GM21360 (cell line): Measurements from ENCODE around the gene PTPRO.
A peak's percentile ranks its signal among the peaks of the same experiment; 100 is the strongest.

Experiments used
- ATAC-seq: cut with Tn5 transposase; IDR thresholded peaks from one replicate; pipeline ENCODE4 v1.9.1; 2021; ENCODE audit warnings: mild to moderate bottlenecking, moderate library complexity; ENCODE audit not compliant: unreplicated experiment

PTPRO gene

DNA sequence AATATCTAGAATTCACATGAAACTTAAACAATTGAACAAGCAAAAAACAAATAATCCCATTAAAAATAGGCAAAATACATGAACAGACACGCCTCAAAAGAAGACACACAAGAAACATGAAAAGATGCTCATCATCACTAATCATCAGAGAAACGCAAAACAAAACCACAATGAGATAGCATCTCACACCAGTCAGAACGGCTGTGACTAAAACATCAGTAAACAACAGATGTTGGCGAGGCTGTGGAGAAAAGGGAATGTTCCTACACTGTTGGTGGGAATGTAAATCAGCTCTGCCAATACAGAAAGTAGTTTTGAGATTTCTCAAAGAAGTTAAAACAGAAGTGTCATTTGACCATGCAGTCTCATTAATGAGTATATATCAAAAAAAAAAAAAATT, 121.3 kb downstream of the PTPRO start:
- ATAC-seq, result no peak

DNA sequence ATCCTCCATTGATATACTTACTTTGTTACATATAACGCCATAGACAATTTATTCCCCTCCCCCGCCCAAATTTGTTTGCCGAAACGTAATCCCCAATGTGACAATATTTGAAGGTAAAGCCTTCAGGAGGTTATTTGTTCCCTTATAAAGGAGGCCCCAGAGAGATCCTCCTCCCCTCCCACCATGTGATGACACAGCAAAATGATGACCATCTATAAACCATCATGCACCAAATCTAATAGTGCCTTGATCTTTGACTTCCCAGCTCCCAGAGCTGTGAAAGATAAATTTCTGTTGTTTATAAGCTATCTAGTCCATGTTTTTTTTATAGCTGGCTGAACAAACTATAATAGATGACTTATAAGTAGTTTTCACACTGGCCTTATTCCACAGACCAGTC, 122.2 kb downstream of the PTPRO start:
- no peak for ATAC-seq

DNA sequence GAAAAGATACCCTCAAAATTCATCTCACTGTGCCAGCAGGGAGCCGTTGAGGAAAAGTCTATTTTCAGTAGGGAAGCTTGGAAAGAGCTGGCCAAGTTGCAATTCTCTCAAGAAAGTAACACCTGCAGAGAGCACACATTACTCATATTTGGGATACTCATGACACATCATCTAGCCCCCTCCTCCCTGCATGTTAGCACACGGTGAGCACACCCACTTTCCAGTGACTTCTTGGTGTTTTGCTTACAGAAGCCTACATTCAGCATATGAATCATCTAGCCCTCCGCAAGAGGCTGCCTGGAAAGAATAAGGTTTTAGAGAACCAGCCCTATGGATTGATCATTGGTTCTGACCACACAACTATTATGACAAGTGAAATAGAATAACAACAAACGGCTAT, 124.5 kb downstream of the PTPRO start:
- ATAC-seq, result no peak

DNA sequence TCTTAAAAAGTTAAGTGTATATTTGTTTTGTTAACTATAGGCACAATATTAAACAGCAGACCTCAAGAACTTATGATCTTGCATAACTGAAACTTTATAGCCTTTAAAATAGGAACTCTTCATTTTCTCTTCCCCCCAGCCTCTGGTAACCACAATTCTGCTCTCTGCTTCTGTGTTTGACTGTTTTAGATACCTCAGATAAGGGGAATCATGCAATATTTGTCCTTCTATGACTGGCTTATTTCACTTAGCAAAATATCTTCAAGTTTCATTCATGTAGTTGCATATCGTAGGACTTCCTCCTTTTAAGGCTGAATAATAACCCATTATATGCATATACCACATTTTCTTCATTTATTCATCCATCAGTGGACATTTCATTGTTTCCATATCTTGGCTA, 131.3 kb downstream of the PTPRO start:
- peak; percentile 87 for ATAC-seq

DNA sequence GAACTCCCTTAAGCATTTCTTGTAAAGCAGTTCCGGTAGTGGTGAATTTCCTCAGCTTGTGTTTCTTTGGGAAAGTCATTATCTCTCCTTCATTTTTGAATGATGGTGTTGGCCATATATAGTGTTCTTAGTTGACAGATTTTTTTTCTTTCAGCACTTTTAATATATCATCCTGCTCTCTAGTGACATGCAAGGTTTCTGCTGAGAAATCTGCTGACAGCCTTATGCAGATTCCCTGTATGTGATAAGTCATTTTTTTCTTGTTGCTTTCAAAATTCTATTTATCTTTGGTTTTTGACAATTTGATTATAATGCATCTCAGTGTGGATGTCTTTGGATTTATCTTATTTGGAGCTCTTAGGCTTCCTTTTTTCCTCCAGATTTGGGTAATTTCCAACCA, 135.7 kb downstream of the PTPRO start:
- ATAC-seq, result no peak

DNA sequence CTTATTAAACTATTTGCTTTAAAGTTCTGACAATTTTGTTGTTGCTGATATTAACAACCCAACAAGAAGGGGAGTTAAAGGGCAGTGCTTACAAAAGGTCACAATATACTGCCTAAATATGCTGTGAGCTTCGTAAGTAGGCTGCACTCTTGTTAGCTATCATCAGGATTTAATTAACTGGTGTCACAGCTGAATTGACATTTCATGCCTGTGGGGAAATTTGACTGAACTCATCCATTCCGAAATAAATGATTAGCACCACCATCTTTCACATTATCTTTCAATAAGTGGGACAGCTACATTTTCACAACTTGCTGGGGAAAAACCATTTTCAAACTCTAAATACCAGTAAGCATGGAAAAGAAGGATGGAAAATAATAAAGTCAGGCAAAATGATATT, 146.6 kb downstream of the PTPRO start:
- ATAC-seq, result no peak

DNA sequence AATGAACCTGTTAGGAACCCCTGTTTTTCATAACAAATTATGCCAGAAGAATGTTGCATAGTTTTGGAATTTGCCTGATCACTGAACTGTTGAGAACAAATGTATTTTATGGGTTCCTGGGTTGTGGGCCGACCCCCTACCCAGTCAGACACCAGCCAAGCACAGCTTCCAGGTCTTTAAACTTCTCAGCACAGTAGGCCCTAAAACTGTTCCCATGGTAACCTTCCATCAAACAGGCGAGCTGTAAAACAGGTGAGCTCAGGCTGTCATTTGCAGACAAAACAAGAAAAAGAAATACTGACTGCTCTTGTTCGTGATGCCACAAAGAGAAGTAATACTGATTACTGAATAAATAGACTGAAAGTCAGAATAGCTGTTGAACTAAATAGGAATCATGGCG, 147.0 kb downstream of the PTPRO start:
- ATAC-seq, result no peak

DNA sequence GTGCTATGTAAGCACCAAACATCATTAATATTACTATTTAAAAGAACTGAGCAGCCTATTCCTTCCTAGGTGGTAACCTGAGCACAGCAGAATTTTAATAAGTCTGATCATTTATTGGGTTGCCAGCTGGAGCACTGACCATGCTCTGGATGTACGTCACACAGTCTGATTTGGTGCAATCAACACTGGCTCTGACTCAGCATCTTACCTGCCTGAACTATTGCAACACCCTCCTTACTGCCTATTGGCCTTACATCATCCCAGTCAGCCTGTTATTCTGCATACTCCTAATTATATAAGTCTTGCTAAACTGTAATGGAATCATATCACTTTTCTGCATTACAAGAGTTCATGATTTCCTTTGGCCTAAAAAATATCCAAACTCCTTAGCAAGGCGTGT, 149.7 kb downstream of the PTPRO start:
- no peak for ATAC-seq

DNA sequence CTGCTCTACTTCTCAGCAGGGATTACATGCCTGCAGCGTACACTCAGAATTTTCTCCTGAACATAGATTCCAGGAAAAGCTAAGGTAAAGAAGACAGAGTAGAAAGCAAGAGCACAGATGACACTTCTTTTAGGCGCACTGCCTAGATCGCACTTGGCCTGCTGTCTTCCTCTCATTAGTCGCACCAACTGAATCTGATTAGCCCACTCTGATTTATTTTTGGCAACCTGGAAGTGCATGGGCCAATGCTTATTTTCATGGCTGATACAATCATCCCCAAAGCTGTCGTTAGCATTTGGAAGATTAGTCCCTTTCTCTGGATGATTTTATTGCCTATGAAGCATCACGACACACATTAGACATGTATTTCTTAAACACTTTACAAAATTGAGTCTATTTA, 152.5 kb downstream of the PTPRO start:
- ATAC-seq, result no peak

DNA sequence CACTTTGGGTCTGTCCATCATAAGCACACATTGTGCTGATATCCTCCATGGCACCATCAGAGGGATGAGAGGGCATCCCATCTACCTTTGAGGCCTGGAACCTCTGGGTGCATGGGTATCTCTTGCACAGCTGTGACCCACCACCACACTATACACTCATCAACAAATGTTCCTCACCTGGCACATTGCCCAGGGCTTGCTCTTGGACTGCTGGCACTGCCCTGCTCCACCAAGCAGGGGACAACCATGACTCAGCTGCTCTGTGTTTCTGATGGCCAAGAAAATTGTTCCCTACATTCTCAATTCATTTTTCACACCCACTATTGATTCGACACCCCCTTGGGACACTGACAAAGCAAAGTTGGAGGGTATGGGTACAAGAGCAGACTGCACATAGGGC, 155.5 kb downstream of the PTPRO start:
- ATAC-seq, result no peak

DNA sequence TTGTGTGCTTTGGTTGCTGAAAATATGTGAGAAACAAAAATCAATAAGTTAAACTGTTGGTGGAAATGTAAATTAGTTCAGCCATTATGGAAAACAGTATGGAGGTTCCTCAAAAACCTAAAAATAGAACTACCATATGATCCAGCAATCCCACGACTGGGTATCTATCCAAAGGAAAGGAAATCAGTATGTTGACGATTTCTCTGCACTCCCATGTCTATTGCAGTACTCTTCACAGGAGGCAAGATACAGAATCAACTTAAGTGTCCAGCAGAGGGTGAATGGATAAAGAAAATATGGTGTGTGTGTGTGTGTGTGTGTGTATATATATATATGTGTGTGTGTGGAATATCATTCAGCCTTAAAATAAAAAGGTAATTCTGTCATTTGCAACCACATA, 159.5 kb downstream of the PTPRO start:
- no peak for ATAC-seq

DNA sequence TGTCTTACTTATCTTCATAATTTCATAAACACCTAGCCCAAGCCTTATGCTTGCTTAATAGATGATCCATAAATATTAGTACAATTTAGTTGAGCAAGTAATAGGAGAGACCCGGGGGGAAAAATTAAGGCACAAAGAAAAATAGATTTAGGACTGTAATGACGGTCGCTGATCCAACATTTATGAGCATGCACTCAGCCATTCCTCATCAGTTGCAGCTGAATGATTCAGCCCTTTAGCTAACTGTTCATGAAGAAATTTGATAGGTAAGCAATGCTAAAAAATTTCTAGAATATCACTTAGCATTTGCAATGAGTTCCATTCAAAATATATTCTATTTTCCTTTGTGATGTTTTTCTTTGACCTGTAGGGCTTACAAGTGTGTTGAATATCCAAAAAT, 163.2 kb downstream of the PTPRO start:
- ATAC-seq, result no peak

DNA sequence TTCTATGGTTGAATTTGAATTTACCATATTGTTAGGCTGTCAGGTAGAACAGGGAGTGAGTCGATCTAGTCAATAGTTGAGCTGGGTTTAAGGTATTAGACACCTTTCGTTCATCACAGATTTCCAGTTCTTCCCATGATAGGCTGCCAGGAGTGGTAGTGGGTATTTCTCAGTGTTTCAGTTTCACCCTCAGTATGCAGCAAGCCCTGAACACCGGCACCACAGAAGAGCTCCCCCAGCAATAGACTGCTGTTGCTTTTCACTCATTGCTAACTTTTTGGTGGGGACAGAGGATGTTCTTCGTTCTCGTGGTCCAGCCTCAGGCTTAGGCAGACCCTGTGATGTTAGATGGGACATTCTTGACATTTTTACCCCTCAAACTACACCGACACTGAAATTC, 164.6 kb downstream of the PTPRO start:
- no peak for ATAC-seq

DNA sequence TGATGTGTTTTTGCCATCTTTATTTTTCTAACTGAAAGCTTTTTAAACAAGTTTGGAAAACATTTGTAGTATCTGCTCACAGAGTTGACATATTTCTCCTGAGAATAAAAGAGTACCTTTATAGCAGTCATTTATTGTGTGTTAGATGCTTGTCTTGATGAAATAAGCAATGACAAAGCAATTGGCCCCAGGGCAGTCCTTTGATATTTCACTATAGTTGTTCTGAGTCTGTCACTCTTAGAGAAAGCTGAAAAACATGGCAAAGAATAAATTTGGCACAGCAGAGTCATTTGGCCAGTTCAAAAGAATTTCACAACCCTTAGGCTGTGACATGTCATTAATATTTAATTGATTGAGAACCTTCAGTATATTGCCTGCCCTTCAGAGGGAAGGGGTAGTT, 166.2 kb downstream of the PTPRO start:
- no peak for ATAC-seq

DNA sequence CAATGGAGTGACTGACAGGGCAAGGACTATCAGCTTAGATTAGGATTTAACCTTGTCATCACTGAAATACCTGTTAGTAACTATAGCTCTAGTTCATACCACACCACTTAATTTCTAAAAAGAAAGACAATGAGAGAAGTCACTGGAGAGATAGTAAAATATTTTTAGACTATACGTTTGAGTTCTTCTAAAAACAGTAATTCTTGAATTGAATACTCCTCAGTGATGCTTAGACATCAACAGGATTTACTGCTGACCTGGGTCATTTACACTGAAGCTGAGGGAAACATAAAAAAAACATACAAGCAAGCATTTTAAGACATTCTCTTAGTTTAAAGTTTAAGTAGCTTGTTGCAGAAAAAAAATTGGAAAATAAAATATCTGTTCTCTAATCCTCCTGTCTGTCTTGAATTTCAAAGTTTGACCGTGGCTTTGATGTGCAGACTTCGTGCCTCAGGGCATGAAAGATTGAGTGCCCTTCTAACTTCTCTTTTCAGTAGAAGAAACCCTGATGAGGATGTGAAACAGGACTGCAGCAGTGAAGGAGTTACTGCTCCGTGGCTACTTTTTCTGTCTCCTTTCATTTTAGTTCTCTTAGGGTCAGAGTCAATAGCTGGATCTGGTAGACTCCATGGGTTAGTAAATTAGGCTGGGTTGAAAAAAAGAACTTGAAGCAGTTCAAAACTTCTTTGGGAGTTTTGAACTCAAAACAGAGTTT, 172.2 kb downstream of the PTPRO start:
- peak; percentile 91 for ATAC-seq

DNA sequence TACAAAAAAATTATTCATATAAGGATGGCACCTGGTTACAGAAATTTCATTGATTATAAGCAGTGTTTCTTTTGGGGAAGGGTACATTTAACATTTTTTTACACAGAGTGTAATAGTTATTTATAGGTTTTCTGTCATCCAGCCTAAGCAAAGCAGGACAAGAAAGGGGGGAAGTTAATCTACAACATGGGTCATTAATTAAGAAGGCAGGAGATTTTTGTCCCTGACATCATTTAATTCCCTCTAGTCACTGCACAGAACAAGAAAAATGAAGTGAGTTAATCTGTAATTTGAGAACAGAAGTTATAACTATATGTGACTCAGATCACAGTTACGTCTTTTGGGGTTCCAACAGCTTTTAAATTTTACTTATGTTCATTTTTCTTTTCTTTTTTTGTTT, 173.4 kb downstream of the PTPRO start:
- ATAC-seq, result no peak

DNA sequence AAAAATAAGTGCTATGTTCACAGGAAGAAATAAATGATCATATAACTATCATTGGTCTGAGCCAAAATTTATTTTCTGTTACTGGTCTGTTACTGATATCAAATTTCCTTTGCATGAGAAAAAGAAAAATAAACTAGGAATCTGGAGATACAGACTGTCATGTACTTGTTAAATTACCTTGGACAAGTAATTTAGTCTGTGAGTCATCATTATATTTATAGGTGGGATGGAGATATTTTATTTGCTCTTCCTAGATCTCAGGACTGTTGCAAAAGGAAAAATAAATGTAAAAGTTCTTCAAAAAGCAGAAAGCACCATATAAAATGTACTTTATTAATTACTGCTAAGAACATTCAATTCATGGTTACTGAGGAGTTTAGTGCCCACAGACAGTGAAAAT, 174.4 kb downstream of the PTPRO start:
- no peak for ATAC-seq

DNA sequence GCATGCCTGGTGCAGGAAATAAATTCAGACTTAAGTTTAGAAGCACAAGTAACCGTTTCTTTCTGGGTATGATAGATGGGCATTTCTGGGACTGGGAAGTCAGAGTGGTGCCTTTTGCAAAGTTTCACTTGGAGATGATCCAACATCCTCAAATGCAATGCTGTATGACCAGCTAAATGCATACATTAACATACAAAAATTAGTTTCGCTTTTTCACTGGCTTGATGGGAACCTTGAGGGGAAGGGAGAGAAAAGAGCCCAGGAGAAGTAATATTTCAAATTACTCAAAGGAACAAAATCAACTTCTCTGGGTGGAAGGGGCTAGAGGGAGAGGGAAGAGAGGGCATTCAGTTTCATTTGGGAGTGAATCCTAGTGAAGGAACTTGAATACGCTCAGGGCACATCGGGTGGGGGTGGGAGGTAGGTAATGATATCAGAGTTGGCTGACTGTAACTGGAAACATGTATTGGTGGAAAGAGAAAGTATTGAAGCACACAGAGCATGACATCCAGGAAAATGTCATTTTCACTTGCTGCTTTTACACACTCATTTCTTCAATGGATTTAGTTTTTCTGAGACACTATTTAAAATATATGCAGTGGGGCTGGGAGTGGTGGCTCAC, 175.5 kb downstream of the PTPRO start:
- ATAC-seq, result no peak

DNA sequence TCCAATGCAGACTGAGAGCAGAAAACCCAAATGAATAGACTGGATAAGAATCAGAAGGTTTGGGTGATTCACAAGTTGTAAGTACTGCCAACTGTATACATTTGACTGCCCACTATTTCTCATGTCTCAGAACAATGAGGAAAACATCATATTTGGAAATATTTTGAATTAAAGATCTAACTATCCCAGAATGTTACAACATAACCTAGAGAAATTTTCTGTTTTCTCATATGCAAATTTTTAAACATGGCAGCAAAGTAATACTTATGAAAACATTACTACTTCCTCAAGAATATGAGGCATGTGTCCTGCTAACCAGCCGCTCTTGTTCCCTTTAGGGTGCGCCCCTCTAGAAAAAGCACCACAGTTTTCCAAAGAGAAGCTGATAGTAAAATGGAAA, 179.9 kb downstream of the PTPRO start:
- no peak for ATAC-seq

DNA sequence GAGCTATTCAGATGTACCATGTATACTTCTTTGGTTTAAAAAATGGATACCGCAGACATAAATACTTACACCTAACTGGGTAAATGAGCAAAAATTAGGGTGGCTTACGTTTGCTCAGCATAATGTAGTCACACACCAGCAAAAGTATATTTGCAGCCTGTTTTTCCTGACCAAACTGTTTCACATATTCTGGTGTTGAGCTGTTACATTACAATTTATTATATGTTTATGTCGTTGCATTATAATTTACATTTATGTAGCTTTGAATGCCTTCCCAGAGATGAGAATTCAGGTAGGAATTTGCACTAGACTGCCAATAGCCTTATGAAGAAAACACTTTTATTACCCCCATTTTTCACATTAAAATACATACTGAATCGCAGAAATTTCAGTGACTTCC, 183.3 kb downstream of the PTPRO start:
- no peak for ATAC-seq

DNA sequence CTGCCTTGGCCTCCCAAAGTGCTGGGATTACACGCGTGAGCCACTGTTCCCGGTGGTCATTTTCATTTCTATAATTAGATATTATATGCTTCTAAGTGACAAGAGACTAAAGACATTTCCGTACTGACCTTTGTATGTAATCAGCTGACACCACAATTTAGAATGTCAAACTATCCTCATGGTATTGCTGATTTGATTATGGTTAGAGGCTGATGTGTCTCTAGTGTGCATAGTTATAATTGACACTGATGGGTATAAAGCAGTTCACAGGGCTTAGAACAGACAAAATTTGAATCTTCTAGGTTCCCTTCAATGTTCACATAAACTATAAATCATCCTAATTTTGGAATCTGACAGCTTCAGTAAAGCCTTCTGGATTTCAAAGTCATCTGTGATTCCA, 192.7 kb downstream of the PTPRO start:
- no peak for ATAC-seq

DNA sequence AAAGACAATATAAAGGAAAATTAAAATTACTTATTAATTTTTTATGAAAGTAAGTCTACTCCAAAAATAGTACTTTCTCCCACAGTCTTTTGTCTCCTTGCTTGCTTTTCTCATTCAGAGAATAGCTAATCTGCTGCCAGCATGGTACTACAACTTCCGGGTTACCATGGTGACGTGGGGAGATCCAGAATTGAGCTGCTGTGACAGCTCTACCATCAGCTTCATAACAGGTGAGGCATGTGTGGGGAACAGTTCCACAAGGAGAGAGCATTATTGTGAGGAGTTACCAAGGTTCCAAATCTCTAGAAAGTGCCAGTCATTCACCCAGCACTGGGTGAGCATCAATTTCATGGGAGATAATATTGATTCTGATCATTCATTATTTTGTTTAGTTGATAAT, 197.8 kb downstream of the PTPRO start:
- ATAC-seq, result no peak

DNA sequence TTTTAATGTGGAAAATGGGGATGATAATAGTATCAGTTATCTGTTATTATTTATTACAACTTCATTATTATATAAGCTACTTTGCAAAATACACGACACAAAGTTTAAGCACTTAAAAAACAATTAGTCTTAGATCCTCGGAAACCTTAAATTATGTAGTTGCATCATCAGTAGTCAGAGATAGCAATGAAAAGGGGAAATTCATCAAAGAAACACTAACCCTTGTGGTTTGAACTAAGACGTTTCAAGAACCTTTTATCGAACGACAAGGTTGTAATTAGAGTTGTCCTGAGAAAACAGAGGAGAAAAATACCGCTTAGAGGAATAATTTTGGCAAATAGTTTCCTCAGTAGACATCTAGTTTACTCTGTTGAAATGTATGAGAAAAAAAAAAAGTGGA, 198.5 kb downstream of the PTPRO start:
- no peak for ATAC-seq
